GM18498 (cell line): ENCODE measurements around the gene TXNDC8.
"Not testable (repeated sequence)": the region's sequence is repeated elsewhere in the genome, so short reads cannot be mapped to it uniquely, and the experiment has no call there.

Experiments used
- ATAC-seq: cut with Tn5 transposase; IDR thresholded peaks from one replicate; pipeline ENCODE4 v1.9.1; 2021; ENCODE audit warnings: mild to moderate bottlenecking, moderate library complexity; ENCODE audit not compliant: unreplicated experiment

Gene TXNDC8

DNA sequence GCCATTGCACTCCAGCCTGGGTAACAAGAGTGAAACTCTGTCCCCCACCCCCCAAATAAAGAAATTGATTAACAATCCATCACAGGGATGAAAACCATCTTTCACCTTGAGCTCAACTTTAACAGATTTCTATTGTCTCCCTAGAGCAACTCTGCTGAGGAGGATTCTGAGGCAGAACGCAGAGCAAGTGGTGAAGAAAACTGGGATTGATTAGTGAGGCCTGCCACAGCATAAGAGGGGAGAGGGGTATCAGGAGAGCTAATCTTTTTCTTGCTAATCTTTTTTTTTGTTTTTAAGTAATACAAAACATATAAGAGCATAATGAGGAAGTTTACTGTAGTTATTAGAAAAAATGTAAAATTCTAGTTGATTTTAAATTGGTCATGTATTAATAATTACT, 8.9 kb downstream of the TXNDC8 start:
- ATAC-seq, result no peak

DNA sequence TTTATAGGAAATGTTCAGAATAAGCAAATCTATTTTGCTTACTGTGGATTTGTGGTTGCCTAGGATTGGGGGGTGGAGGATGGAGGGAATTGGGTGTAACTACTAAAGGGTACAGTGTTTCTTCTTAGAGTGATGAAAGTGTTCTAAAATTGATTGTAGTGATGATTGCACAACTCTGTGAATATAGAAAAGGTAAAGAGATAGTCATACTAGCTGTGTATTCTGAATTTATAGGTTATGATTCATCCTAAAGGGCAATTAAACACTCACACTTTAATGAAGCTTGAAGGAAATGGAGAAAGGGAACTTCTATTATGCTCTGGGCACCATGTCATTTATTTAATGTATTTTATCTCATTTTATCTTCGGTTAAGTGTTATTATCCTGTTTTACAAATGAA, 9.9 kb downstream of the TXNDC8 start:
- ATAC-seq, result no peak

DNA sequence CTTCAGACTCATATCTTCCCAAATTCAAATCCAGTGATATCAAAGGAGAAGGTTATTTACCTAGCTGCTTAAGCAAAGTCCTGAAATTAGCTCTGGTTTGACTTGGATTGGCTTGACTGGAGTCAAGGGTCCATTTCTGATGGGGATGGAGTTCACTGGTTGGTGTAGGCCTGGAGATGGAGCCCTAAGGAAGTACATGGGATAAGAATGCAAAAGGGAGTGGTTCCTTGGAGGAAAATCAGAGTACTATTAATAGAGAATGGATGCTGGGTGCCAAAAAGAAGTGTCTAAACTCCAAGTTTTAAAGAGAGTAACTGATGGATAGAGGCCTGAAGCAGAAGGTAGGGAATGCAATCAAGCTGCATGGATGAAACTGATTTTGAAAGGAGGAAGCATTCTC, 13.8 kb downstream of the TXNDC8 start:
- ATAC-seq, result no peak

DNA sequence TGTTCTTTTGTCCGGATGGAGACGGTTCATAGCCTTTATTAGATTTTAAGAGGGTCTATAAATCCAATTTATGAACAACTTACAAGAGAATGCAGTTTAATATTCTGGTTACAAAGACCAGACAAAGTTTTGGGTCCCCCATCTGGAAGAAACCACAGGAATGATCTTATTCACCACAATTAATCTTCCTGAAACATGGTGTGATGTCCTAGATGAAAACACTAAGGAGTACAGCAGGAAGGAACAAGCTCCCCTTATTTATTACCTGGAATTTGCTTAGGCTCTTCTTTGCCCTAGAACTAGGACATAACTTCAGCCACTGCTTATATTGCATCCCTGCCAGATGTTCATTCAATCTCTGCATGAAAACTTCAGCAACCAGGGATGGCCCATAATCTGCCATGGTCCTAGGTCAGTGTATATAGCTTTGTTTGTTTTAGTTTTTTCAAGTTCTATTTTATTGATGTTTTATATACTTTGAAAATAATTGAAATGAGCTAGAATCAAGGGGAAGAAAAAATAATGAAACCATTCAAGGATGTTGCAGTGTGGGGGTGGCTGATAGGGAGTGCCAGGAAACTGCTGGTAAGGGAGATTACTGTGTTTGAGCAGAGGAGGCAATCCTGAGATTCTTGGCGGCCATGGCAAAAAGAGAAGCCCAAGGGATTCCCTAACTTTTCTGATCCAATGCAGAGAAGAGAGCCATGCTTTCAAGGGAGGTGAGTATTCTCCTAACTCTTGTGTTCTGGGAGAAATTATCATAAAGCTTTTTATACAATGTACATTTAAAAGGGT, 16.8 kb downstream of the TXNDC8 start:
- no peak for ATAC-seq

DNA sequence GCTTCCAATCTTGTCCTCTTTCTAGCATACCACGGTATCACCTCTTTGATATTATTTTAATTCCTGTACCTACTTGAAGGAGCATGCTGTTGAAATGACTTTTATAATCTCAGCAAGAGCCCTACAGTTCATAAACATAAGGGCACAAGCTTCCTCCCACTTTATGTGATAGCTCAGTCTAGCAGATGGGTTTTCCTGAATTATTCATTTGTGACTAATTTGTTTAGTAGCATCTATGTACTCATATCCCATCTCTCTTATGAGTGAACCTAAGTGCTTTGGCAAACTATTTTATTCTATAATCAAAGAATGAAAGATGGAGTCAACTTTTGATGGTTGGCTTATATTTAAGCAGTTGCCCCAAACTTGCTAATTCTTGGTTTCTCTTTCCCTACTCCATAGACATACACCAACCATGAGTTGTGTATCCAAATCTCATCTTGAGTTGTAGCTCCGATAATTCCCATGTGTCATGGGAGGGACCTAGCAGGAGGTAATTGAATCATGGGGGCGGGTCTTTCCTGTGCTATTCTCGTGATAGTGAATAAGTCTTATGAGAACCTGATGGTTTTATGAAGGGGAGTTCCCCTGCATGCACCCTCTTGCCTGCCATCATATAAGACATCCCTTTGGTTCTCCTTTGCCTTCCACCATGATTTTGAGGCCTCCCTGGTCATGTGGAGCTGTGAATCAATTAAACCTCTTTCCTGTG, 17.7 kb downstream of the TXNDC8 start:
- ATAC-seq, result no peak

DNA sequence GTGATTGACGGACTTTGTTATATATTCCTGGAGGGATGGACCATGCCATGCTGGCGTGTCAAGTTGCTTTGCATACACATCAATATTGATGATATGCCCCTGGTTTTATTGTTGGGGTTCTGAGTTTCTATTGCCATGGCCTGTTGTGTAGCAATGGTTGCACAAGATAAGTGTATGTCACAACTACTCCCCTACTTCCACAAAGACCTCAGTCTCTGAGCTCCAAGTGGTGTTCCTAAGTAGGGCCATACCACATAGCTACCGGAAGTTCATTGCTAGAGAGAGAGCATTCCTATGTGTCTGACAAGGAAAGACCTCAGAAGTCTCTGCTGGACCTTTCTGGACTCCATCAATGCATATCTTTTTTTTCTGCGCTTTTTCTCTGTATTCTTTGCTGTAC, 19.8 kb downstream of the TXNDC8 start:
- no peak for ATAC-seq

DNA sequence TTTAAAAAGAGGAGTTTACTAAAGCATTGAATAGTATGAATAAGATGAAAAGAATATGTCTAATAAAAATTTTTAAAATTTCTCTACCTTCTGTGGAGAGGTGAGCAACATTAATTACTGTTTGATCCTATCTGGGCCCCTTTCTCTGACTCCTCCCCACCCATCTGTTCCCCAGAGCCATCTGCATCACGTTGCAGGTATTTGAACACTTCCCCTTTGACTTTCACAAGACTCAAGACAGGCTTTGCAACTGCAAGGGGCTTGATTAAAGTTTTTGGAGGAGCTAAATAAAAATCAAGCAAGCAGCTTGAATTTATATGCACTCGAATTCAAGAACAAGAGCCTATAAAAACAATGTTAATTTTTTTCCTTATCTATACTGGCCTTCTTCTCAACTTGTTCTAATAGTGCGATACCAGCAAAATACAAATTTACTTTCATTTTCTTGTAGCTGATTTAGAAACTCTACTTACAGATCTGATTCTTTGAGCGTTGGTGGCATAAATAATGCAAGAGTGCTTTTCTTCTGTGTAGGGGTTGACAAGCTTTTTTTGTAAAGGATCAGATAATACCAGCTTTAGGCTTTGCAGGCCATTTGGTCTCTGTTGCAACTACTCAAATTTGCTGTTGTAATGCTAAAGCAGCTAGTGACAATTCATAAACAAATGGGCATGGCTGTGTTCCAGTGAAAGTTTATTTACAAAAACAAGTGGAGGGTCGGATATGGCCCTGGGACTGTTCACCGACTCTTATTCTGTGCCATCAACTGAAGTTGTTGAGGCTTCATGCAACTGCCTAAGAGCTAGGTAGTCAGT, 21.2 kb downstream of the TXNDC8 start:
- ATAC-seq, result peak; percentile 99

DNA sequence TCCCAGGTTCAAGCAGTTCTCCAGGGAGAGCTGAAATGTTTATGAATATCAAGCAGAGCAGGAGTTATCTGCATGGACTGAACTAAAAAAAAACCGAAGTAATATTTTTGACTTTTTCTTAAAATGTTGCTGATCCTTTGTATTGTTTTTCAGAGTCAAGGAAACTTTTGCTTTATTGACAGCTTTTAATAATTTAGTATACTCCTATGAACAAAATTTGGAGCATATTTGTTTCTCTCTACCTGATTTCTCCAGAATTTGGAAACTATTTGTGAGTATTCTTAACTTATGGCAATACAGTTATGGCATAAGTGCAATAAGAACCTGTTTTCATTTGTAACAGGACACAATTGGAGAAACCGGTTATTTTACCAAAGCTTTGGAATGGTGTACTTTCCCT, 25.7 kb downstream of the TXNDC8 start:
- ATAC-seq, result not testable (repeated sequence)

DNA sequence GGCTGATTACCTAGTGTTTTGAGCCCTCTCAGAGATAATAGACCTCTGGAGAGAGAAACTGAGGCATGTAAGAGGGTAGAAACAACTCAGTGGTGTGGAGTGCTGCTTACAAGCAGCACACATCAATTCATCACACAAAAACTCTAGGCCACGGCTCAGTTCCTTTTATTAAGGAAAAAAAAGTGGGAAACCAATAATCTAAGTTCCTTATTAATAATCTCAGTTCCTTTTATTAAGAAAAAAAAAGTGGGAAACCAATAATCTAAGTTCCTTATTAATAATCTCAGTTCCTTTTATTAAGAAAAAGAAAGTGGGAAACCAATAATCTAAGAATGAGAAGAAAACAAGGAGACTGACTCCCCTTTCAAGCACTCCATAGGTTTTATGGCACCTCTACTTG, 28.0 kb downstream of the TXNDC8 start:
- no peak for ATAC-seq

DNA sequence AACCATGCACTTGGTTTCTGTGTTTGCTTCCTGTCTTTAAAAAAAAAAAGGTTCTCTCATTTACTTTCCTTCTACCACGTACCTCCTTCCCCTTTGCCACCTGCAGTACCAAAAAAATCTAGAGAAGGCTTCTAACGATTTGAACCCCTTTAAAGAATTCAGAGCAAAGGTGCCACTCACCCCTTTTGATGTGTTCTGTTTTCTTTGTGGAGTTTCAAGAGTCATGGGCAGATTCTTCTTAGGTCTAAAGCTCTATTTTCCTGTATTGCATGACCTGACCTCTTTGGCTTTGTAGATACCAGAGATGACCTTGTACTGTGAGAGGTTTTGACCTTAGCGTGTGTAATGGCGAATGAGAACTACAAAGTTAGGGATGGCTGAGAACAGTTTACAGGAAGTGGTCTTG, 29.0 kb downstream of the TXNDC8 start:
- peak; percentile 62 for ATAC-seq

DNA sequence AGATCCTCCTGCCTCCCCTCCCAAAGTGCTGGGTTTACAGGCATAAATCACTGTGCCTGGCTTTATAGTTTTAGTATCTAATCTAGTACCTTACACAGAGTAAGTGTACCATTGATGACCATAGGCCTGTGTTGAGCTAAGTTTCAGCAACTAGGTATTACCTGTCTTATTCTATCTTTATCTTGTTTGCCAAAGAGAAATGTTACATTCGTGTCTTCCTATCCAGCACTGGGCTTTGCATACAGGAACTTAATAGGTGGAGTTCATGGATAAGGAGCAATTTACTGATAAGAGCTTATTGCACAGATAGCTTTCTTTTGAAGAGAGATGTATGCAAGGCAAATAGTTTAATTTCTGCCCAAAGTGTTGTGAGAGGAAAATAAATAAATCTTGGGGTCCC, 30.5 kb downstream of the TXNDC8 start:
- ATAC-seq, result no peak

DNA sequence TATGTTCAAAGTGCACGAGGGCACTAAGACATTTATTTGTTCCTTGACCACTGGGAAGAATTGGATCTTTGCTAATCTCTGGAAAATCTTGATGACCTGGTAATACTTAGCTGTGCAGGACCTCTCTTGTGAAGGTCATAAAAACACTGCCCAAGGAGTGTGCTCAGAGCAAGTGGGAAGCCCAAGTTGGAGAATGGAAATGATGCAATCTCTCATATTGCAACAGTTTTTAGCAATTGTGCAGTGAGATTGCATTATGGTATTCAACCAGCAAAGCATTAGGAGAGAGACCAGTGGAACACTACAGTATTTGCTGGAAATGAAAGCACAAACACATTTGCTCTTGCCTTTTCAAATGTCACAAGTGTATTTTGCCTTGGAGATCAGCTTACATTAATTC, 34.5 kb downstream of the TXNDC8 start:
- ATAC-seq, result no peak

DNA sequence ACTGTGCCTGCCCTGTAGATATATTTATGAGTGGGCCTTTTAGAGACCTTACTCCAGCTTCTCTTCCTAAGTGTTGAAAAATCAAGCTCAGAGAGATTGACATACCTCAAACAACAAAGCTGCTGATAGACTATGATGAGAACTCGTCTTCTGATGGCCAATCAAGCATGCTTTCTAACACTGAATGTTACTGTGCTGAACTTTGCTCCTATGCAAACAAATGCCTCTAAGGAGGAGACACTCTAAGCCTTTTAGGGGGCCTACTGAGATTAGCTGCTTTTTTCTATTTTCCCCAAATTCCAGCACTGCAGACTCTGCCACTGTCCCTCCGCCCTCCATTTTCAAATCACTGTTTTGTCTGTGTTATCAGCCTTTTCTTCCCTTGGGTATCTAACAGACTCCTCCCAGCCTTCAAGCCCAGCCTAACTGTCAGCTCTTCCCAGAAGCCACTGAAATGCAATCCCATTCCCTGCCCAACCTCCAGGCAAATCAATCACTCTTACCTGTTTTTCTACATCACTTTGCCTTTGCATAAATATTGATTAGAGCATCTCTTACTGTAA, 39.5 kb downstream of the TXNDC8 start:
- ATAC-seq, result no peak

DNA sequence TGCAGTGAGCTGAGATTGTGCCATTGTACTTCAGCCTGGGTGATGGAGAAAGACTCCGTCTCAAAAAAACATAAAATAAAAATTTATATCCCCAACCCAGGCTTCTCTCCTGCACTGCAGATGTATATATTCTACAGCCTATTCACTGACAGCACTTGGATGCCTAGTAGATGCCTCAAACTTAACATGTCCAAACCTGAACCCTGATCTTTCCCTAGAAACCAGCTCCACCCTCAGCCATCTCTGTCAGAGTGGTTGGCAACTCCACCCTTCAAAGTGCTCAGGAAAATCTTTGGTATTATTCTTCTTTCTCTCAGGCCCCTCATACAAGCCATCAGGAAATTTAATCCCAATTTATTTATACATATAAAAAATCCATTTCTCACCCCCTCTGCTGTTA, 44.4 kb downstream of the TXNDC8 start:
- no peak for ATAC-seq

DNA sequence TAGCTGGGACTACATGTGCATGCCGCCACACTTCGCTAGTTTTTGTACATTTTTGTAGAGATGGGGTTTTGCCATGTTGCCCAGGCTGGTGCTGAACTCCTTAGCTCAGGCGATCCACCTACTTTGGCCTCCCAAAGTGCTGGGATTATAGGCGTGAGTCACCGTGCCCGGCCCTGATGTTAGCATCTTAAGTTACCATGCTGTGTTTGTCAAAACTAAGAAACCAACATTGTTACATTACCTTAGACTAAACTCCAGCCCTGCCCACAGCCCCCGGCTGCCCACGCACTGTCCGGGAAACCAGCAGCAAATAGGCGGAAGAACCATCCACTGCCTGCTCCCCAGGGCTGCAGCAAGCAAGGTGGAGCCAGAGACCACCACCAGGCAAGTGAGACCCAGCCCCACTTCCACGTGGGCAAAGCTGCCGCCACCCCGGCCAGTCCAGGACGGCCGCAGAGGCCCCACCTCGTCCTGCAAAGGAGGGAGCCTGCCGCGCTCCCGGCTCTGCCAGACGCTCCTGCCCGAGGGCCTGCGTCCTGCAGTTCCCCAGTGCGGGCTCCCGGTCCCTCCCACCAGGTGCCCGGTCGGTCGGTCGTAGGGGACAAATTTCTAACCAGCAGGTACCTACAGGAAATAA, 45.6 kb downstream of the TXNDC8 start:
- ATAC-seq, result no peak

DNA sequence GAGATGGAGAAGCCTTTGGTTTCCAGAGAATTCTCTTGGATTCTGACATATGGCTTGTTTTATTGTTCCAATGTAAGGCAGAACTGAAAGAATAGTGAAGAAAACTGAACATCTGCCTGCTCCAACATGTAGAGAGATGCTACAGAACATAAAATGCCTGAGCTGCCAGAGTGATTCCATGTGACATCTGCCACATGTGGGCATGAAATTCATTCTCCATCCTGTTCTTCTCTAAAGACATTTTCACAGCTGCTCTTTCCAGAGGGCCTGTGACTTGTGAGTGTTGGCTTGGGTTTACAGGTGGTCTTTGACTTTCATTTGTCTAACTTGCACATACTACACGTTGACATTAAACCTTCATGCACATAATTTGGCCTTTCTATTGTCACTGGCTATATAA, 47.7 kb downstream of the TXNDC8 start:
- ATAC-seq, result no peak

DNA sequence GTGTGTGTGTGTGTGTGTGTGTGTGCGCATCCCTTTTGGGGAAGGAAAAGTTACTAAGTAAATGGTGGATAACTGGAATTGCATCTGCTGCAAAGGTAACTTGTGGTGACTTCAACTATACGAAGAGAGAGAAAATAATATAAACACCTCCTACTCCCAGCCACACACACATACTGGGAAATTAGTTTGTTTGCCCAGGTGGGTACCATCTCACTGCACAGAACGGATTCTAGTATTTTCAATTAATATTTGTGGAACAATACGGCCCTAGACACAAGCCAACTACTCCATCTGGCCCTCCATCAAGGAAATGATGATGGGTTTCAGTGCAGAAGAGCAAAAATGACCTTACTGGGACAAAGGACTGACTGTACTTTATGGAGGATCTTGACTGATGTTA, 49.2 kb downstream of the TXNDC8 start:
- ATAC-seq, result no peak

DNA sequence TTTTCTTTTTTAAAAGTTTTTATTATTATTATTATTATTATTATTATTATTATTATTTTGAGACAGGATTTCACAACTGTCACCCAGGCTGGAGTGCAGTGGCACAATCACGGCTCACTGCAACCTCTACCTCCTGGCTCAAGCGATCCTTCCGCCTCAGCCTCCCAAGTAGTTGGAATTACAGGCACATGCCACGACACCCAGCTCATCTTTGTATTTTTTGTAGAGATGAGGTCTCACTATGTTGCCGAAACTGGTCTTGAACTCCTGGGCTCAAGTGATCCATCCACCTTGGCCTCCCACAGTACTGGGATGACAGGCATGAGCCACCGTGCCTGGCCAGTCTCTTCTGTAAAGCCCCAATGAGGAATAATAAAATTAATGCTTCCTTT, 50.4 kb downstream of the TXNDC8 start:
- ATAC-seq, result no peak

DNA sequence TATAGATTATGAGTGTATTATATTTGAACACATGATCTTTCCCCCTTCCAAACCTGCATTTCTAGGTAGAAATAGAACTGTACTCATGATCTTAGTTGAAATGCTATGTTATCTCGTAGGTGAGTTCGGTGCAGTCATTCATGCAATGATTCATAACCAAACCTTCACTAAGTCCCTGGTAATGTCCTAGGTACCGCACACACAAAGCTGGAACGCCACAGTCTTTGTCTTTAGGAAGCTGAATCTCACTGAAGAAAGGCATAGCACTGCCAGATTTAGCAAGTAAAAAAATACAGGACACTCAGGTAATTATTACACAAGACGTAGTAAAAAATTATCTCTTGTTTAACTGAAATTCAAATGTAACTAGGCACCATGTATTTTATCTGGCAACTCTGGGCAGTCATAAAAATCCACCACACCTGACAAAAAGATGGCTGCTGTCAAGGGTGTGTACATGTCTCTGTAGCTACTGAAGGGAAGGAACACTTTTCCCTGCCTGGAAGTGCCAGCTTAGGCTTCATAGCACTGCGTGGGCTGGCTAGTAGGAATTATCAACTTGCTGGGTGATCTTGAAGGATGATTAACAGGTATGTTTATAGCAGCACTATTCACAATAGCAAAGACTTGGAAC, 53.3 kb downstream of the TXNDC8 start:
- ATAC-seq, result no peak

DNA sequence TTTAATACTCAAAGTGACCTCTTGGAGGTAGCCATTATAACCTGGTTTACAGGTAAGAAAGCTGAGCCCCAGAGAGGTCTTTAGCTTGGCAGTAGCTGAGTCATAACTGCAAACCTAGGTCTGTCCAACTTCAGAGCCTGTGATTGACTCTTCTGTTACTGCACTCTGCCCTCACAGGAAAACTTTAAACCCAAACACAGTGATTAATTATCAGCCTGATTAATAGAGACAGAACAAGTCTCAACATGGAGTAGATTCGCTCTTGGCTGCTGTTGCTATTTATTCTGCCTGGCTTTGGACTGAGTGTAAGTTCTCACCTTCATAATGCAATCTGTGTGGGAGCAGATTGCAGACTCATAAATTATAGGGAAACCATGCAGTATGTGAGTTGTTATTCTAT, 53.9 kb downstream of the TXNDC8 start:
- ATAC-seq, result no peak

DNA sequence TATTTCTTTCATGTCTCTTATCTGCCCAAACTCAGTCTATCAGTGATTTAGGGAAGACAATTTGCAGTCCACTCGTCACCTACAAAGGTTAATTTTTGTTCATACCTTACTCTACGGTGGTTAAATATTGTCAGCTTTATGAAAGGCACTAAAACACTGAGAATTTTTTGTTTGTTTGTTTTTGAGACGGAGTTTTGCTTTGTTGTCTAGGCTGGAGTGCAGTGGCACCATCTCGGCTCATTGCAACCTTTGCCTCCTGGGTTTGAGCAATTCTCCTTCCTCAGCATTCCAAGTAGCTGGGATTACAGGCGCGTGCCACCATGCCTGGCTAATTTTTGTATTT, 55.0 kb downstream of the TXNDC8 start:
- ATAC-seq, result no peak
